ENCODE results near the gene TLR8.
"Not testable (repeated sequence)": the region's sequence is repeated elsewhere in the genome, so short reads cannot be mapped to it uniquely, and the experiment has no call there.

- not testable (repeated sequence) for TF ChIP-seq FOSL2 (IDR thresholded peaks at IDR 0.05); FOSL2 (CRISPR knock-in tag; IDR thresholded peaks at IDR 0.05); CTCF (IDR thresholded peaks at IDR 0.05); SMC3 (IDR thresholded peaks at IDR 0.05); EHMT2 (IDR thresholded peaks at IDR 0.05; ENCODE audit: low read depth); CBX8 (IDR thresholded peaks at IDR 0.05); EP300 (IDR thresholded peaks at IDR 0.05); TFCP2L1 (CRISPR knock-in tag; IDR thresholded peaks at IDR 0.05); POLR2A (IDR thresholded peaks at IDR 0.05; ENCODE audit: low read length); PHF8 (IDR thresholded peaks at IDR 0.05; ENCODE audit: borderline replicate concordance, low read depth); REST (IDR thresholded peaks at IDR 0.05); MAX (IDR thresholded peaks at IDR 0.05)
Measured at GRCh38 chrX:12943592-12943991, 37.2 kb downstream of the TLR8 start.

Measured in A549 (cell line).